Duodenal mucosa (tissue), 2 donors: ENCODE data around the gene BRD1.

Experiments
- H3K27ac ChIP-seq: one replicate; pipeline ENCODE4 v1.7.0; 2013; ENCODE audit warnings: low read depth, low read length
- H3K27me3 ChIP-seq, 2 donors: one replicate each; pipeline ENCODE4 v1.7.0; 2013; ENCODE audit warnings: low read length in 2 of 2, control low read depth in 1 of 2; ENCODE audit not compliant: insufficient read depth in 2 of 2, control insufficient read depth in 1 of 2
- H3K36me3 ChIP-seq, 2 donors: one replicate each; pipeline ENCODE4 v1.7.0; 2013; ENCODE audit warnings: low read length in 2 of 2, control low read depth in 1 of 2; ENCODE audit not compliant: insufficient read depth in 2 of 2, control insufficient read depth in 1 of 2
- H3K4me1 ChIP-seq, 2 donors: one replicate each; pipeline ENCODE4 v1.7.0; 2013; ENCODE audit warnings: low read length in 2 of 2, control low read depth in 1 of 2; ENCODE audit not compliant: insufficient read depth in 2 of 2, control insufficient read depth in 1 of 2
- H3K4me3 ChIP-seq, 2 donors: one replicate each; pipeline ENCODE4 v1.7.0; 2013; ENCODE audit warnings: low read length in 2 of 2, low read depth in 1 of 2
- H3K9ac ChIP-seq, 2 donors: one replicate each; pipeline ENCODE4 v1.7.0; 2013; ENCODE audit warnings: low read length in 2 of 2, low read depth in 1 of 2
- H3K9me3 ChIP-seq, 2 donors: one replicate each; pipeline ENCODE4 v1.7.0; 2013; ENCODE audit warnings: low read length in 2 of 2, control low read depth in 1 of 2; ENCODE audit not compliant: control insufficient read depth in 1 of 2

The BRD1 gene

GRCh38 chr22:49739138-49739537 is 88.5 kb downstream of the BRD1 start:
- Histone ChIP-seq H3K27ac (no peak overlapping the region), H3K9ac (no peak overlapping the region), H3K4me1 (no peaks in the 10 kb centered on the region), H3K9me3 (no peaks in the 10 kb centered on the region), H3K36me3 (no peaks in the 10 kb centered on the region), H3K27me3 (no peaks in the 10 kb centered on the region), H3K4me3 (no peak overlapping the region)

- Histone ChIP-seq H3K4me3 (no peak overlapping the region), H3K27ac (no peak overlapping the region), H3K9me3 (no peaks in the 10 kb centered on the region), H3K9ac (no peak overlapping the region), H3K36me3 (no peaks in the 10 kb centered on the region), H3K4me1 (no peaks in the 10 kb centered on the region), H3K27me3 (no peaks in the 10 kb centered on the region)
Observed at GRCh38 chr22:49738566-49738965, 89.1 kb downstream of the BRD1 start.

GRCh38 chr22:49738006-49738405 is 89.7 kb downstream of the BRD1 start:
- H3K36me3 ChIP-seq: no peaks in the 10 kb centered on the region
- no peak overlapping the region for H3K27ac ChIP-seq
- no peak overlapping the region for H3K4me3 ChIP-seq
- no peaks in the 10 kb centered on the region for H3K9me3 ChIP-seq
- no peaks in the 10 kb centered on the region for H3K4me1 ChIP-seq
- H3K27me3 ChIP-seq: no peaks in the 10 kb centered on the region
- no peak overlapping the region for H3K9ac ChIP-seq

GRCh38 chr22:49737101-49737551 is 90.5 kb downstream of the BRD1 start:
- H3K27me3 ChIP-seq: no peaks in the 10 kb centered on the region
- no peaks in the 10 kb centered on the region for H3K4me1 ChIP-seq
- no peak overlapping the region for H3K9ac ChIP-seq
- no peaks in the 10 kb centered on the region for H3K9me3 ChIP-seq
- H3K27ac ChIP-seq: no peak overlapping the region
- no peaks in the 10 kb centered on the region for H3K36me3 ChIP-seq
- H3K4me3 ChIP-seq: no peak overlapping the region

GRCh38 chr22:49736538-49736937 is 91.1 kb downstream of the BRD1 start:
- no peaks in the 10 kb centered on the region for H3K9me3 ChIP-seq
- H3K4me3 ChIP-seq: no peak overlapping the region
- no peak overlapping the region for H3K27ac ChIP-seq
- H3K4me1 ChIP-seq: no peaks in the 10 kb centered on the region
- no peak overlapping the region for H3K9ac ChIP-seq
- H3K27me3 ChIP-seq: no peaks in the 10 kb centered on the region
- H3K36me3 ChIP-seq: no peaks in the 10 kb centered on the region

- H3K27ac ChIP-seq: no peak overlapping the region
- H3K27me3 ChIP-seq: peaks cover 0 to 3% of the 10 kb centered on the region in 2 donors
- H3K9me3 ChIP-seq: no peaks in the 10 kb centered on the region
- H3K4me1 ChIP-seq: no peaks in the 10 kb centered on the region
- H3K9ac ChIP-seq: no peak overlapping the region
- H3K36me3 ChIP-seq: no peaks in the 10 kb centered on the region
- H3K4me3 ChIP-seq: no peak overlapping the region
Observed at GRCh38 chr22:49735901-49736421, 91.7 kb downstream of the BRD1 start.

GRCh38 chr22:49735411-49735900 is 92.2 kb downstream of the BRD1 start:
- Histone ChIP-seq H3K36me3 (no peaks in the 10 kb centered on the region), H3K4me1 (no peaks in the 10 kb centered on the region), H3K27ac (no peak overlapping the region), H3K9ac (no peak overlapping the region), H3K9me3 (no peaks in the 10 kb centered on the region), H3K4me3 (no peak overlapping the region), H3K27me3 (peaks cover 0 to 4% of the 10 kb centered on the region in 2 donors)

- no peaks in the 10 kb centered on the region for H3K4me1 ChIP-seq
- H3K27me3 ChIP-seq: peaks cover 0 to 4% of the 10 kb centered on the region in 2 donors
- no peaks in the 10 kb centered on the region for H3K36me3 ChIP-seq
- no peak overlapping the region for H3K27ac ChIP-seq
- H3K4me3 ChIP-seq: no peak overlapping the region
- no peaks in the 10 kb centered on the region for H3K9me3 ChIP-seq
- H3K9ac ChIP-seq: no peak overlapping the region
Observed at GRCh38 chr22:49734882-49735281, 92.8 kb downstream of the BRD1 start.

GRCh38 chr22:49734390-49734789 is 93.3 kb downstream of the BRD1 start:
- Histone ChIP-seq H3K4me1 (no peaks in the 10 kb centered on the region), H3K9me3 (no peaks in the 10 kb centered on the region), H3K9ac (no peak overlapping the region), H3K27me3 (peaks cover 0 to 4% of the 10 kb centered on the region in 2 donors), H3K4me3 (no peak overlapping the region), H3K27ac (no peak overlapping the region), H3K36me3 (no peaks in the 10 kb centered on the region)

GRCh38 chr22:49733631-49734030 is 94.0 kb downstream of the BRD1 start:
- H3K4me1 ChIP-seq: no peaks in the 10 kb centered on the region
- no peaks in the 10 kb centered on the region for H3K9me3 ChIP-seq
- no peak overlapping the region for H3K4me3 ChIP-seq
- H3K27ac ChIP-seq: no peak overlapping the region
- H3K36me3 ChIP-seq: no peaks in the 10 kb centered on the region
- peaks cover 4 to 5% of the 10 kb centered on the region in 2 donors for H3K27me3 ChIP-seq
- no peak overlapping the region for H3K9ac ChIP-seq

- peaks cover 18 to 25% of the 10 kb centered on the region in 2 donors for H3K27me3 ChIP-seq
- H3K4me3 ChIP-seq: no peak overlapping the region
- no peaks in the 10 kb centered on the region for H3K4me1 ChIP-seq
- no peaks in the 10 kb centered on the region for H3K9me3 ChIP-seq
- no peaks in the 10 kb centered on the region for H3K36me3 ChIP-seq
- H3K27ac ChIP-seq: no peak overlapping the region
- no peak overlapping the region for H3K9ac ChIP-seq
Observed at GRCh38 chr22:49730656-49731055, 97.0 kb downstream of the BRD1 start.
